ENCODE data around the gene SYNGR3.

DNA sequence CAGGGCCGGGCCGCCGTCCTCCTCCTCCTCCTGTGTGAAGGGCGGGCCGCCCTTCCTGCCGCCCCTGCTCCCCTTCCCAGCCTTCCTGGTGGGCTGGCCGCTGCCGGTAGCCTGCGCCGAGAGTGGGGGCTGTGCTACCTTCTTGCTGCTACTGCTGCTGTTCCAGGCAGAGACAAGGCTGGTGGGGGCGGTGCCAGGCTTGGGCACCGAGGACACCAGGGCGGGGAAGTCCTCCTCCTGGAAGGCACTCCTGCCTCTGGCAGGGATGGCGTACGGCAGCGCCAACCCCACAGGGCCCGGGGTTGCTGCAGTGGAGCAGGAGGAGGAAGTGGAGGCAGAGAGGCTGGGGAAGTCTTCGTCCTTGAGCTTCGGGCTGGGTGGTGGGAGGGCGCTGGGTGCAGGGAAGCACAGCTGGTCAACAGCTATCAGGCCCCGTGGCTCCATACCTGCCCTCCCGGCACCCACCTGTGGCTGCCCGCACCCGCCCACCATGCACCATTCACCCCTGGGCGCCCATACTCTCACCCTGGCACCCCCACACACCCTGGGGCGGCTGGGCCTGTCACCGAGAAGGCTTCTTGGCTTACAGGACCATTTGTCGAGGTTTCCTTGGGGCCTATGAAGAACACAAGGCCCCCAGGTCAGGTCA lies 10.2 kb downstream of the SYNGR3 start:
- TF ChIP-seq CTCF (IDR thresholded peaks at IDR 0.05) = no peak
- TF ChIP-seq POLR2A (IDR thresholded peaks at IDR 0.05) = no peak

All from adrenal gland (tissue), 5 donors.